GM19238 (cell line): ENCODE results near the gene TST.

Experiments used
- DNase-seq: peaks from one replicate; pipeline ENCODE4 v3.0.0; 2011; ENCODE audit warnings: low spot score; ENCODE audit not compliant: insufficient read length

Gene TST

DNA sequence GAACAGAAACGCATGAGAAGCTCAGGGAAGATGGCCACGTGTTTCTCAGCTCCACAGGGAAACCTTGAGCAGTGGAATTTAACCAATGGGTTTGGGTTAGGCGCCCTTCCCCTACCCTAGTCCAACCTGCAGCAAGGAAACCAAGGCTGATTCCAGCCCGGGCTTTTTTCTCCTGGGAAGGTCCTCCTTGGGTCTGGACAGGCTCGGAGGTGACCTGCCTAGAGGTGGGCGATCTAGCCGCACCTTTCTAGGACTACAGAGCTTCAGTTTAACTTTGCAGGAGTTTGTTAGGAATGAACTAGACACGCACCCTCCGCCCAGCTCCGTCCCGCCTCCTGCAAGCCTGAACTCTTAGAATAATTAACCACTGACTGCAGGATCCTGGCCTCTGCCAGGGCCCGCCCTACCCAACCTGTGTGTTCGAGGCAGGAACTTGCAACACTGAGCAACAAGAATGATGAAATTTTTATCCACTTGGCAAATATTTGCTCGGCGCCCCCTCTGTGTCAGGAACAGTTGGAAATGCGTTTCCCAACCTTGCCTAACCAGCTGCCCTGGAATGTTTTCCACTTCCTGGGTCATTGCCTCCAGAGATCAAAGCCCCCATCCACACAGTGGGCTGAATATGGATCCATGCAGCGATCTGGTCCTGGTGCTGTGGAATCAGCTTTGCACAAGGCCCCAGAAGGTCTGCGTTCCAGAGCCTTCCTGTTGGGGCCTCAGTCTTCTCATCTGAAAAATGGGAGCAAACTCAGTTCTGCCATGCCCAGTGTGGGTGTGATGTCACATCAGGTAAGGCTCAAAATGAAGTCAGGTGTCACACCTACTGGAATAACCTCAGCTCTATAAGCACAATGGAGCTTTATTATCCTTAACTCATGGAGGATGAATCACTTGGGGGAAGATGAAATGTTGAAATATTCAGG, 13.6 kb upstream of the TST start:
- no peak for DNase-seq

DNA sequence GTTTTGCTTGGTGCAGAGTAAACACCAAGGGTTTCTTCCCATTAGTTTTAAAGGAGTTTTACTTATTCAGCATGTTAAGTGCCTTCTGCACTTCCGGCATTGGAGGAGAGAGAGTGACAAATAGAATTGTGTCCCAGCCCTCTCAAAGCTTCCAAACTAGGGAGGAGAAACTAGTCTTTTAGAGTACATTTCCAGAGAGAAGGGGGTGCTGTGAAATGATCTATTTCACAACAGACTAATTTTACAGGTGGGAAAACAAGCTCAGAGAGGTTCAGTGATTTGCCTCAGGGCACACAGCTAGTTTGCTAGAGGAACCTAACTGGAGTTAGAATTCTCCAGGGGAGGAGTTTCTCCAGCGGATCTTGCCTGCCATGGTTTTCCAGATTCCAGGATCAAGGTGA, 12.9 kb upstream of the TST start:
- DNase-seq: no peak

DNA sequence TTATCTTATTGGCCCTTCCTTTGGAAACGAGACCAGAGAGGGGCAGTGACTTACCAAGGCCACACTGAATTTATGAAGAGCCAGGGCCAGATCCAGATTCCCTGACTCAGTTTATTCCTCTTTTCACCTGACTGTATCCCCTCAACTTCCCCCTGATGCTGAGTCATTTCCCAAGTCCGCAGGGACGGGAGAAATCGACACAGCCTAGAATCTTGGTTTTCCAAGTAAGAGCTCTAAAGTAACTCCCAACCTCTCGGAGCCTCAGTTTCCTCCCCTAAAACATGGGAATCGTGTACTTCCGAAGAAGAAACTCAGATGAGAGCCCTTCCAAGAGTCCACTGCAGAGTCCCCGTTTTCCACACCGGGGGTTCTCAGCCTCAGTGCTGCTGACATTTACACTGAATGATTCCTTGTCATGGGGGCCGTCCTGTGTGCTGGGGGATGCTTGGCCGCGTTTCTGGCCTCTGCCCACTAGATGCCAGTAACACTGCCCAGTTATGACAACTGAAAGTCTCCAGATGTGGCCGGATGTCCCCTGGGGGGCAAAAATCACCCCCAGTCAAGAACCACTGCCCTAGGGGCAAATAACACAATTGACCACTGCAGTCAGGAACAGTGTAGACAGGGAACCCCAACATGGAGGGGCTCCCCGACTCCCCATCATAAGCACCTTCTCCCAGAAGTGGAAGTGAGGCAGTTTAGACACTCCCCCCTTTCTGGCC, 11.5 kb upstream of the TST start:
- no peak for DNase-seq

DNA sequence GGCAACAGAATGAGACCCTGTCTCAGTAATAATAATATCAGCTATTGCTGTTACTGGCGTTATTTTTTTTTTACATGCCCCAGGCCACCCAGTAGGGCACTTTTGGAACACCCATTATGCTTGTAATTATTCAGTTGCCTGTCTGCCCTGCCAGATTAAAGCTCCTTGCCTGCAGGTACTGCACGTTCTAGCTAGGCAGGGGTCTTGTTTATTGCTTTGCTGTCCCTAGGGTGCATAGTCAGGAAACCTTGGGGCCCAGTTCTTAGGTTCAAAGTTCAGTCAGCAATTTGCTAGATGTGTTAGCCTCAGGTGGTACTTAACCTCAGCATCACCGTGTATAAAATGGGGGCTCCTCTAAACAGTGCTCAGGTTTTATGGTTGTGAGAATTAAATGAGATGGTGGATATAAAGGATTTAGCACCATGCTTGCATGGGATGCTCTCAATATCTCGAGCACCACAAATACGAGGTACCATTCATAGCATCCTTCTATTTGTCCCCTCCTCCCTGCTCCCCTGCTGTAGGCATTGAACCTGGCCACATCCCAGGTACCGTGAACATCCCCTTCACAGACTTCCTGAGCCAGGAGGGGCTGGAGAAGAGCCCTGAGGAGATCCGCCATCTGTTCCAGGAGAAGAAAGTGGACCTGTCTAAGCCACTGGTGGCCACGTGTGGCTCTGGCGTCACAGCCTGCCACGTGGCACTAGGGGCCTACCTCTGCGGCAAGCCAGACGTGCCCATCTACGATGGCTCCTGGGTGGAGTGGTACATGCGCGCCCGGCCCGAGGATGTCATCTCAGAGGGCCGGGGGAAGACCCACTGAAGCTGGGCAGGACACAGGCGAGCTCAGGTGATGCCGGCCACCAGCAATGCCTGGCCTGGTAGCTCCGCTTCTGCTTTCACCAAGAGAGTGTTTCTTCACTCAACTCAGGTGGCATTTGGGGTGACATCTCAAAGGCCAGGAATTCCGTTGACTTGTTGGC, 9.7 kb upstream of the TST start:
- no peak for DNase-seq

DNA sequence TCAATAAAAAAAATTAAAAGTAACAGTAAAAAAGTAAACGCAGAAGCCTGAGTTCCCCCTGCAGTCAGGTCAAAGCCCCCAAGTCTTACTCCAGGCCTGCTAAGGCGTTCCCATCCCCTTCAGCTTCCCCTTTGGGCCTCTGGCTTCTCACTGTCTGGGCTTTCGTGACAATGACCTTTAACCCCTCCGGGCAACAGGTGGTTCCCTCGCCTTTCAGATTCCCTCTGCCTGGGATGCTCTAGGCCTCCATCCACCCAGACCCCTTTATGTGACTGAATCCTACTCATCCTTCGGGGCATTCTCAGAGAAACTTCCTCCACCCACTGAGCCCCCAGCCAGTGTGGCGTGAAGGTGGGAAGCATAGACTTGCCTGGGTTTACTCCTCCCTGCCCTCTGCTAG, 8.3 kb upstream of the TST start:
- DNase-seq: no peak

DNA sequence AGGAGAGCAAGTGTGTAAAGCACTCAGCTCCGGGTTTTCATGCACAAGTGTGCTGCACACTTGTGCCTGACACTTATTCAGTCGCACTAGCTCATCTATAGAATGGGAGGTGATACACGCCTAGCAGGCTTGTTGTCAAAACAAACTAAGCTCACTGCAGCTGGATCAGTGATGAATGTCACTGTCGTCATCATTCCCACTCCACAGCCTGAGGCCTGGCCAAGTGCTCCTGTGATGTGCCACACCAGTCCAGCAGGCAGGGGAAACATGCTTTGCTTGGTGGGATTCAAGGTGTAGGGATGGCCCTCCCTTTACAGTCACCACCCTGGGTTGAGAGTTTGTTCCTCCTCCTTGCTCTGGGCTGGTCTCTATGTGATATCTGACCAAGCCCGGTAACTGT, 7.1 kb upstream of the TST start:
- no peak for DNase-seq

DNA sequence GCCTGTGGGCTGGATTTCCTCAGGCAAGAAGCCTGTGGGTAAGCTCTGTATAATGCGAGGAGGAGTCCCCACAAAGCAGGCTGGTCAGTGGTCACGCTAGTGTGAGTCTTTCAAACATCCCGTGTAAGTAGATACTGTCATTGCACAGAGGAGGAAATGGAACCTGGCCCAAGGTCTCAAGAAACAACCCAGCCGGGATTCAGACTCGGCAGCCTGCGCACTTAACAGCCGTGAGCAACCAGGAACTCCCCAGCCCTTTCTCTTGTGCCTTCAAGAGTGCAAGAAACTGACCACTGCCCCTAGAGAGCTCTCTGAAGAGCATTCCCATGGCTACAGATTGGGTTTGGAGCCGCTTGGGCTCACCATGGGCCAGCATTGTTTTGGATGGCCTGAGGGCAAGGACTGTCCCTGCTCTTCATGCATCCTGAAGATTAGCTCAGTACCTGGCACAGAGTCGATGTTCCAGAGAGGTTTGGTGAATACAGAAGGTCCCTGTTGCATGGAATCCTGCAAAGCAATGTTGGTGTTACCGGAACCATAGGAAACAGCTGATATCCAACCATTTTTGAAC, 6.3 kb upstream of the TST start:
- DNase-seq: no peak

DNA sequence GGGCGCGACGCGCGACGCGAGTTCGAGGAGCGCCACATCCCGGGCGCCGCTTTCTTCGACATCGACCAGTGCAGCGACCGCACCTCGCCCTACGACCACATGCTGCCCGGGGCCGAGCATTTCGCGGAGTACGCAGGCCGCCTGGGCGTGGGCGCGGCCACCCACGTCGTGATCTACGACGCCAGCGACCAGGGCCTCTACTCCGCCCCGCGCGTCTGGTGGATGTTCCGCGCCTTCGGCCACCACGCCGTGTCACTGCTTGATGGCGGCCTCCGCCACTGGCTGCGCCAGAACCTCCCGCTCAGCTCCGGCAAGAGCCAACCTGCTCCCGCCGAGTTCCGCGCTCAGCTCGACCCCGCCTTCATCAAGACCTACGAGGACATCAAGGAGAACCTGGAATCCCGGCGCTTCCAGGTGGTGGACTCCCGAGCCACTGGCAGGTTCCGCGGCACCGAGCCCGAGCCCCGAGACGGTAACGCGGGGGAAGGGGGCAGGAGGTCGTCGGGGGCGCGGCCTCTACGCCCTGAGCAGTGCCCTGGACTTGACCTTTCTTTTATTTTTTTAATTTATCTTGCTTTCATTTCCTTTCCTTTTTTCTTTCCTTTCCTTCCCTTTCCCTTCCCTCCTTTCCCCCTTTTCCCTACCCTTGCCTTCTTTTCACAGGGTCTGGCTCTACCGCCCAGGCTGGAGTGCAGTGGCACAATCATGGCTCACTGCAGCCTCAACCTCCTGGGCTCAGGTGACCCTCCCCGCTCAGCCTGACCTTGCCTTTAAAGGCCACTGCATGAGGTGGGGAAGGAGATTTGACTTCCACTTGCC, 5.3 kb upstream of the TST start:
- no peak for DNase-seq

DNA sequence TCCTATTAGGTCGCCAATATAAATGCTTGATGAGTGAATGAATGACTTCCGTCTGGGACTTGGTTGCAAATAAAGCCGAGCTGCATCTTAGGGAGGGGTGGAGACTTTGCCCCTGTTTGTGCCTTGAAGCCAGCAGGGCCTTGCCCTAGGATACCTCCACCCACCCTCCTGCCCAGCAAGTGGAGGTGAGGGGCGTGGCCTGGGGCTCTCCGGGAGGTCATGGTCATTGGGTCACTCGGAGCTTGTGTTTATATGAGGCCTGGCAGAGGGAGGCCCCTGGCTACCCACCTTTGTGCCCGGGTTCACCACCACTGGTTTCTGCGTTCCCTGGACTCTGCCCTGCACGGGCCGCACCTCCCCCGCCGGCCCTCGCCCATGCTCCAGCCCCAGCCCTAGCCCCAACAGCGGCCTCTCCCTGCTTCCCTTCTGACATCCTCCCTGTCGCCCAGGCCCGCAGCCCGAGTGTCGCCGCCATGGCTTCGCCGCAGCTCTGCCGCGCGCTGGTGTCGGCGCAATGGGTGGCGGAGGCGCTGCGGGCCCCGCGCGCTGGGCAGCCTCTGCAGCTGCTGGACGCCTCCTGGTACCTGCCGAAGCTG, 4.6 kb upstream of the TST start:
- DNase-seq: no peak

DNA sequence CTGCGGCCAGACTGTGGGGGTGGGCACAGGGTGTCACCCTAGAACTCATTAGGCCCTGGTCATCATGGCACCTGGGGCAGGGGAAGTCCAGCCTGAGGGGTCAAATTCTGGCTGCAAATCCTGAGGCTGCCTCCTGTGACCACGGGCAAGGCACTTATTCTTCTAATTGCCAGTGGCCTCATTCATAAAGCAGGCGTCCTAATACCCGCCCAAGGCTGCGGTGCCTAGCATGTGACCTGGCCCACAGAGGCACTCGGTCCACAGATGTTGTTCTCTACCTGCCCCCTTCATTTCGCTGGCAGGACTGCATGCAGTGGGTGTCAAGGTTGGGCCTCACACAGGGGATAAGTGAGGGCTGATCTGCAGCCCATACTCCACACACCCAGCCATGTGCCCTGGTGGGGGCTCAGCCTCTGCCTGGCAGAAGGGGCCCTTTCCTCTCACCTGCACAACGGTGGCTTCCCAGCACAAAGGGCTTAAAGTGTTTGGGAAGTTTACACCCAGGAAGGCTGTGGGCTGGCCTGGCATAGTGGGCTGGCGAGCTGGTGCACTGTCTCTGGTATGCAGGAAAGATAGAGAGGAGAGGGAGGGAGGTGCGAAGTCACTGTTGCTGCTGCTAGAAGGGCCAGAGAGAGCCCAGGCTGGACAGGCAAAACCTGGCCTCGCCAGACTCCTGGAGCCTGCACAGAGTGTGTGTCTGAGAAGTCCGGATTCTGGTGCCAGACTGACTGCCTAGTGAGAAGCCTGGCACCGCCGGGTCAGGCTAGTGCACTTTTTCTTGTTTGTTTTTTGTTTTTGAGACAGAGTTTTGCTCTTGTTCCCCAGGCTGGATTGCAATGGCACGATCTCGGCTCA, 3.5 kb upstream of the TST start:
- no peak for DNase-seq

DNA sequence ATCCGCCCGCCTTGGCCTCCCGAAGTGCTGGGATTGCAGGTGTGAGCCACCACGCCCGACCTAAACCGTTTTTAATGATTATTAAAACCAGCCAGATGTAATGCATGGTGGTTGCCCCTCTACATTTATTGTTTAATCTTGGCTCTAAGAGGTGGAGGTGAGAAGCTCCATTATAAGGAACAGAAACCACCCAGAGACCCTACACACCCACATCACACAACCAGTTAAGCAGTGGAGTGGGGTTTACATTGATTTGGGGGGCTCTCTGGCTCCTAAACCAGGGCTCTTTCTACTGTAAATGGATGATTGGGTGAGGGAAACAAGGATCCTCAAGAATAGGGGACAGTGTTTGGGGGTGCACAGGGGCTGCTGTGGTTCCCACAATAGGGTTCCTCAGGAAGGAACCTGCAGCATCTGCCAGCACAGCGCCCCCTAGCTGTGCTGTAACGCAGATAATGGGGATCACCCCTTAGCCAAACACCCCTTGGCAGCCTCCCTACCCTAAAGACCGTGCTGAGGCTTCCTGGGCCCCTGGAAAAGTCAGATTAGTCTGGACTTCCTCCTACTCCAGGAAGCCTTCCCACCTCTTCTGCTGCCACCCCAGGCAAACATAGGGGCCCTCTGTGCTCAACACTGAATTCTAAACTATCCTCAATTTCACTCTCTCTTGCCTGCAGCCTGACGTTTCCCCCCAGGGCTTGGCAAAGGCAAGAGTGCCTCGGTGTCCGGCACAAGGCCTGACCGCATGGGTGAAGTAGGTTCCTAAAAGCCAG, 2.6 kb upstream of the TST start:
- peak; percentile 68 for DNase-seq

DNA sequence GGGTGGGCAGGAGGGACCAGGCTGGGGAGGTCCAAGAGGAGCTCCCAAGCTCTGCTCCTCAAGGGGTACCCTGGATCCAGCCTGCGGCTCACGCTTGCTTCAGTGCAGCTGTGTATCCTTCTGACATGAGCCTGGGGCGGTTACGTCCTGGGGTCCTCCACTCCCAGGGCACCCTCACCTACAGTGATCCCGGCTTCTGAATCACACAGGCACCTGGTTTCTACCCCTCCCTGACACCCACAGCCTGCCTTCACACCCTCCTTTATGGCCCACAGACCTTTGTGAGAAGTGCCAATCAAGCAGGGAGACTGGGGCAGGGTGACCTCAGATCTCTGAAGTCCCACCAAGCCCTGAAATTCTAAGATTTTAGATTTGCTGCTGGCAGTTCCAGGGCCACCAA, 1.8 kb upstream of the TST start:
- DNase-seq: no peak

DNA sequence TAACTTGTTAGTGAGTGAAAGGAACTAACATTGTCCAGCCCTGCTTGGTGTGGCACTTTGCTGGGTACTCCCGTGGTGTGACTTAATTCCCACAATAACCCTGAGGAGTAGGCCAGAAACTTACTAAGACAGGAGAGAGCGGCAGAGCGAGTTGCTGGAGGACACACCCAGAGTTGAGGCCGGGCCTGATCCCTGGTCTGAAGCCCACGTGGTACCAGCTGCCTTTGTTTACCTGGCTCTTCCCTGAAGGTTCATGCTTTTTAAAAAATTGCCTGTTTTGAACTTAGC, 889 bp upstream of the TST start:
- no peak for DNase-seq

DNA sequence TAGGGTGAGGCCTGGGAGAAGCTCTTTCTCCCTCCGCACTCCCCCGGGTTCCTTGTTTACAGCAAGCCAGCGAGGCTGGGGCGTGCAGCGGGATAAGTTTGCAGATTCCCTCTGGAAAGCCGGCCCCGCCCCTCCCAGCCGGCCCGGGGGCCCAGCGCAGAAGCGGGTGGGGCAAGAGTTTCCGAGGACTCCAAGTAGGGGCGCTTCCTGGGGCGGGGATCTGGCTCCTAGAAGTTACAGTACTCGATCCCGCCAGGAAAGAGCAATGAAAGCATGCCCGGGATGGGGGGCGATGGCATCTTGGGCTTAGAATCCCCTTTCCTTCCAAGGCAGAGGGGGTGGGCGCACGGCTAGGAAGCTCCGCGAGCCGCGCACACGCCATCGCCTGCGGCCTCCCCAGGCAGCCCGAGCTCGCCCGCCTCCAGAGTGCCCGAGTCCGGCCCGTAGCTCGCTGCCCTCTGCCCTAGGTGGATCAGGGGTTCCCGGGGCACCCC, 385 bp downstream of the TST start:
- DNase-seq: no peak

DNA sequence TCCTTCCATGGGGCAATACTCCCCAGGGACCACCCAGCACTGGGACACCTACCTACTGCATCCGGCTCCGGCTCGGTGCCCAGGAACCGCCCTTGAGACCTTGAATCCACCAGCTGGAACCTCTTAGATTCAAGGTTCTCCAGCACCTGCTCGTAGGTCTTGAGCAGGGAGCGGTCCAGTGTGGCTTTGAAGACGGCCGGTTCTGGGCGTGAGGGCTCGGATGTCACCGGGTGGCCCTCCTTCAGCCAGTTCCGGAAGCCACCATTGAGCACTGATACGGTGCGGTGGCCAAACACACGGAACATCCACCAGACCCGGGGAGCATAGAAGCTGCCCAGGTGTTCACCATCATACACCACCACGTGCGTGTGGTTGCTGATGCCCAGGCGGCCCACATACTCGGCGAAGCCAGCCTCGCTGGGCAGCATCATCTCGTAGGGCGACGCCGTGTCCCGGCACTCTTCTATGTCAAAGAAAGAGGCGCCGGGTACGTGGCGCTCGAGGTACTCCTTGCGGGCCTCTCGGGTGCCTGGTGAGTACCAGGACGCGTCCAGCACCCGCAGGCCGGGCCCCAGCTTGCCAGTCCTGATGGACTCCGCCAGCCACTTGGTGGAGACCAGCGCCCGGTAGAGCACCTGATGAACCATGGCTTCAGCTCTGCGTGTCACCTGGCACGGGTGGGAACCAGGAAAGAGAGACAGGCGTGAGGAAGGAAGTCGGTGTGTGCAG, 997 bp downstream of the TST start:
- no peak for DNase-seq

DNA sequence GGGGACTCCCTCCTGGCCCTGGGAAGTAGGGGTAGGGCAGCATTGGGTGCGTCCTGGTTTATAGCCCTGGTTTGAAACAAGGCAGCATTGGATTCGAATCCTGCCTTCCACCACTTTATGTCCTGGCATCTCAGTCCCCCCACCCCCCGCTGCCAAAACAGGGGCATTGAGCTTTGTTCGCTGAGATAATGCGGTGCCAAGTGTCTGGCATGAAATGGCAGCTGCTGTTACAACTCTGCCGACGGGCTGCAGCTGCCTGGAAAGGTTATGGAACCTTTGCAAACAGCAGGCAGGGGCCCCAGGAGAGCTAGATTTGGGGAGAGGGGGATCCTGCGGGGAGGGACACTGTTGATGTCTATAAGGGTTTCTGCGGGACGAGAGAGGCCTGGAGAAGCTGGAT, 1.9 kb downstream of the TST start:
- DNase-seq: no peak

DNA sequence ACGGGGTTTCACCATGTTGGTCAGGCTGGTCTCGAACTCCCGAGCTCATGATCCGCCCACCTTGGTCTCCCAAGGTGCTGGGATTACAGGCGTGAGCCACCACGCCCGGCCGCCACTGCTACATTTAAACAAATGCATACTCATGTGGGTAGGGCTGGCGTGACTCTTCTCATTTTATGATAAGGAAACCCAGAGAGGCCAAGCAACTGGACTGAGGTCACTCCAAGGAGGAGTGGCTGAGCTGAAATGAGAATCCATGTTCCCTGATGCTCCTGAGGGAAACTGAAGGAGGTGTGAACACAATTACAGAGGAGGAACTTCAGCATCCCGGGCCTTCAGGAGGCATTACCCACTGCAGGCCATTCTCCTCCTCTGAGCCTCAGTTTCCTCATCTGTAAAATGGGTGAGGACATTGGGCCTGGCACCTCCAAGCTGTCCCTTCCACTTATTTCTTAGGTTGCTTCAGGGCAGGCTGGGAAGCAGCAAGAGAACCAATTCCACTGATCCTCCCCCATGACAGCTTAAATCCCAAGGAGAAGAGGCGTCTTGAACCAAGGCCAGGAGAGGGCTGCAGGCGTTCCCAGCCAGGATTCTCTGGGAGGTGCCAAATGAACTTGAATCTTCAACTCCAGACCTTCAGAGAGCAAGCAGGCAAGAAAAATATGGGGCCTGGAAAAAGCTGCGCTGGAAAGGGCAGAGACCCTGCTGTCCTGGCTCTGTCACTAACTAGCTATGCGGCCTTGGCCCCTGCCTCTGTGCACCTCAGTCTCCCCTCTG, 2.9 kb downstream of the TST start:
- no peak for DNase-seq
